Astrocyte of the spinal cord (primary cell): ENCODE results near the gene NEURL3.

Source experiments
- DNase-seq: peaks from one replicate; pipeline ENCODE4 v3.0.0; 2011; ENCODE audit warnings: low read depth, low spot score
- H3K4me3 ChIP-seq: 2 replicates; pipeline ENCODE4 v1.5.1; 2011; ENCODE audit warnings: low read depth, mild to moderate bottlenecking, low read length, moderate library complexity
- in situ Hi-C: cut with HindIII; loops from 2 replicates; pipeline ENCODE4 v1.10.0; 2017; ENCODE audit warnings: low sequenced_read_pairs
- TF ChIP-seq, protein P1 (sequence below): IDR thresholded peaks from 2 replicates; pipeline ENCODE4 v1.5.1; 2012; ENCODE audit warnings: low read depth, mild to moderate bottlenecking, low read length, inconsistent platforms

NEURL3 gene

DNA sequence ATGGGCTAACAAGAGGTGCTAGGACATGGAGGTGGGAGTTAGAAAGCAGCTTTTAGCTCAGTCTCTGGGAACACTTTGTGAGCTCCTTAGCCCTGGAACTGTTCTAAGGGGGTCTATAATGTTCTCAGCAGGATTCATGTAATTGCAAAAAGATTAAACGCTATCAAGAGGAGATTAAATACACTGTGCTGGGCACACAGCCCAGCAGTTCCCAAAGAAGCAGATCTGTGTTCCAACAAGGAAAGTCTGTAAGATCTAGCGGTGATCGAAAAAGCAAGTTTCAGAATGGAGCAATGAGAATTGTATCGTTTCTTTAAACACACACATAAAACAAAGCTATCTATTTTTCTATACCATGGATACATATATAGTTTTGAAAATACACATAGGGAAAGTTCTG, 29.0 kb upstream of the NEURL3 start:
- no peak for DNase-seq
- TF ChIP-seq, protein P1, sequence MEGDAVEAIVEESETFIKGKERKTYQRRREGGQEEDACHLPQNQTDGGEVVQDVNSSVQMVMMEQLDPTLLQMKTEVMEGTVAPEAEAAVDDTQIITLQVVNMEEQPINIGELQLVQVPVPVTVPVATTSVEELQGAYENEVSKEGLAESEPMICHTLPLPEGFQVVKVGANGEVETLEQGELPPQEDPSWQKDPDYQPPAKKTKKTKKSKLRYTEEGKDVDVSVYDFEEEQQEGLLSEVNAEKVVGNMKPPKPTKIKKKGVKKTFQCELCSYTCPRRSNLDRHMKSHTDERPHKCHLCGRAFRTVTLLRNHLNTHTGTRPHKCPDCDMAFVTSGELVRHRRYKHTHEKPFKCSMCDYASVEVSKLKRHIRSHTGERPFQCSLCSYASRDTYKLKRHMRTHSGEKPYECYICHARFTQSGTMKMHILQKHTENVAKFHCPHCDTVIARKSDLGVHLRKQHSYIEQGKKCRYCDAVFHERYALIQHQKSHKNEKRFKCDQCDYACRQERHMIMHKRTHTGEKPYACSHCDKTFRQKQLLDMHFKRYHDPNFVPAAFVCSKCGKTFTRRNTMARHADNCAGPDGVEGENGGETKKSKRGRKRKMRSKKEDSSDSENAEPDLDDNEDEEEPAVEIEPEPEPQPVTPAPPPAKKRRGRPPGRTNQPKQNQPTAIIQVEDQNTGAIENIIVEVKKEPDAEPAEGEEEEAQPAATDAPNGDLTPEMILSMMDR = no peak
- H3K4me3 ChIP-seq = no peak overlapping the region
- in situ Hi-C loops = no loop called here

DNA sequence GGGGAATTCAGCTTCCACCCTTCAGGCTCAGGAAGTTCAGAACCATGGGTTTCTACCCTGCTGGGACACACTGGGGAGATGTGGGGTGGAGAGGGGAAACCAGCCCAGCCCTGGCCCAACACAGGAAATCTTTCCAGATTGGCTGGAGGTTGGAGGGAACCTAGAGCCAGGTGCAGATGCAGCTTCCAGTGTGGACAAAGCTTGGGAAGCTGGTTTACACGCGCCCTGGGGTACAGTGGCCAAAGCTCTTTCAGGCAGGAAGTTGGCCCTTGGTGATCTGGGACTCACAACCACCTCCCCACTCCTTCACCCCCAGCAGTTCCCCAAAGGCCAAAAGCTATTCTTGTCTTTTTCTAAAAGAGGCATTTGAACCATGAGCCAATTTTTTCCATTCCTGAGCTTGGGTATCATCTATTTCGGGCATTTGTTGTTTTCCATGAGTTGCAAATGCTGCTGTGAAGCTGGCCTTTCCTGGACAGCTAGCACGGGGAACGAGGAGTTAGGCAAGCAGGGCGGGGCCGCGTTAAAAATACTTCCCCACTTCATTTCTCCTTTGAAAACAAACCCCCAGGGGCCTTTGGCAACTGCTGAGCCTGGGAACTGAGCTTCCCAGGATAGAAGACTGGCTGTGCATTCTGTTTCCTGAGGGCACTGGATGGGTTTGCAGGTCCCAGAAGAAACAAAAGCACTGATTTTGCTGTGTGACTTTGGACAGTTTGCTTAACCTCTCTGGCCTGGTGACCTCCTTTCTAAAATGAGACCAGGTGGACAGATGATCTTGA, 28.3 kb upstream of the NEURL3 start:
- no peak overlapping the region for H3K4me3 ChIP-seq
- in situ Hi-C loops = no loop called here
- DNase-seq = peak; percentile 40
- TF ChIP-seq, protein P1 = no peak

DNA sequence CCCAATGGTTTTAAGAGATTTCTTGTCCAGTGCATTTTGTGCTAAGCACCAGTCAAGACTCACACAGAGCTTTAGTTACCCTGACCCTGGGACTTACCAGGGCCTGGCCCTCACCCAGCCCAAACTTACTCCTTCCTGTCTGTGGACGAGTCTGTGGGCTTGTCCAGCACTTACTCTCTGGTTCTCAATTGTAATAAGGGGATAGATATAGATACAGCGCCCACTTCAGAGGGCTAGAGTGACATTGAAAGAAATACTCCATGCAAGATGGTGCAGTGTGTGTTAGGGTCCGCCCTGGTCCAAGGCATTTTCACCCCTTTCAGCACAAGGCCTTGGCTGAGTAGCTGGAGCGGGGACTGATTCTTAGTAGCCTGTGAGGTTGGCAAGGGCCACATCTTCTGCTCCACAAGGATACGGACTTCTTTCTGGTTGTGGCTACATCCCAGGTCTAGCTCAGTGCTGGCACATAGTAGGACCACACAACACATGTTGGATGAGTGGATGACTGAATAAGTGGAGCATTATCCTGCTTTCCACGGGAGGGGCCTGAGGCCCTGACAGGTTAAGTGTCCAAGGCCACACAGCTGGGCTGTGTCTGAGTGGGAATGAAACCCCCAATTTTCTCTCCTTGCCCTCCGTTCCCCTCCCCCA, 27.6 kb upstream of the NEURL3 start:
- TF ChIP-seq, protein P1 = no peak
- DNase-seq = no peak
- in situ Hi-C loops = no loop called here
- H3K4me3 ChIP-seq = no peak overlapping the region

DNA sequence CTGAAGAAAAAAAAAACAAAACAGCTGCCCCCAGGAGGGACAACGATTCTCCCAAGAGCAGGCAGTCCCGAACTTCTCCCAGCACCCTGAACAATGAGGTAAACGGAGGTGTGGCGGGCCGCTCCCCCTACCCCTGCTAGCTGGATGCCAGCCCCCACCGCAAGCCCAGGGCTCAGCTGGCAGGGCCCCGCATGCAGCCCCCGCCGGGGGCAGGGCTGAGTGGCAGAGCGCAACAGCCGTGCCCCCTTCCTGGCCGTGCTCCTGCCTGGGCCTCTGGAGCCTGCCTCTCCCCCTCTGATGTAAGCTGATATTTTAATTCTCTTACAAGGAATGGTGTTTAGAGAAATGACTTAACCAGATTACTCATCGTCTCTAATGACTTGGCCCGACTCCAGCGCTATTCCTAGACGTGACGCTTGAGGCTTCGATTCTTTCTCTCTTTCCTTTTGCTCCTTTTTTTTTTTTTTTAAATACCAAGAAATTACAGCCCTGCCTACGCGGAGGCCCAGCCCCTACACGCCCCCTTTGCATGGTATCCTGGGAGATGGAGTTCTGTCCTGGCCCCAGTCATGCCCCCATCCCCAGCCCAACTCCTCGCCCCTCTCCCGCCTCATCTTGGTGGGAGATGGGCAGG, 26.8 kb upstream of the NEURL3 start:
- peak; percentile 99 for DNase-seq
- peak overlapping the region; percentile 0 for H3K4me3 ChIP-seq
- TF ChIP-seq, protein P1 = no peak
- in situ Hi-C loops = no loop called here

DNA sequence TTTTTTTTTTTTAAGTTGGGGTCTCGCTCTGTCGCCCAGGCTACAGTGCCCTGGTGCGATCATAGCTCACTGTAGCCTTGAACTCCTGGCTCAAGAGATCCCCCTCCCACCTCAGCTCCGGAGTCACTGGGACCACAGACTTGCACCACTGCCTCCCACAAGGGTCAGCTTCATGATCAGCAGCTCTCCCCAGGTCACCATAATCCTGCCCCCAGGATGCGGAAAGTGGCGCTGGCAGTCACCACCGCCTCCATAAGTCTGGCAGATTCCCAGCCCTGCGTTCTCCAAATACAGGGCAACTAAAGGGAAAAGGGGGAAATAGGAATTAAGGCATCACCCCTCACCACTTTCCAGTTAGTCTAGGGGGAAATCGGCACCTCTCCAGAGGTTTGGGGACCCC, 26.2 kb upstream of the NEURL3 start:
- in situ Hi-C loops = no loop called here
- TF ChIP-seq, protein P1 = no peak
- no peak for DNase-seq
- H3K4me3 ChIP-seq = no peak overlapping the region

DNA sequence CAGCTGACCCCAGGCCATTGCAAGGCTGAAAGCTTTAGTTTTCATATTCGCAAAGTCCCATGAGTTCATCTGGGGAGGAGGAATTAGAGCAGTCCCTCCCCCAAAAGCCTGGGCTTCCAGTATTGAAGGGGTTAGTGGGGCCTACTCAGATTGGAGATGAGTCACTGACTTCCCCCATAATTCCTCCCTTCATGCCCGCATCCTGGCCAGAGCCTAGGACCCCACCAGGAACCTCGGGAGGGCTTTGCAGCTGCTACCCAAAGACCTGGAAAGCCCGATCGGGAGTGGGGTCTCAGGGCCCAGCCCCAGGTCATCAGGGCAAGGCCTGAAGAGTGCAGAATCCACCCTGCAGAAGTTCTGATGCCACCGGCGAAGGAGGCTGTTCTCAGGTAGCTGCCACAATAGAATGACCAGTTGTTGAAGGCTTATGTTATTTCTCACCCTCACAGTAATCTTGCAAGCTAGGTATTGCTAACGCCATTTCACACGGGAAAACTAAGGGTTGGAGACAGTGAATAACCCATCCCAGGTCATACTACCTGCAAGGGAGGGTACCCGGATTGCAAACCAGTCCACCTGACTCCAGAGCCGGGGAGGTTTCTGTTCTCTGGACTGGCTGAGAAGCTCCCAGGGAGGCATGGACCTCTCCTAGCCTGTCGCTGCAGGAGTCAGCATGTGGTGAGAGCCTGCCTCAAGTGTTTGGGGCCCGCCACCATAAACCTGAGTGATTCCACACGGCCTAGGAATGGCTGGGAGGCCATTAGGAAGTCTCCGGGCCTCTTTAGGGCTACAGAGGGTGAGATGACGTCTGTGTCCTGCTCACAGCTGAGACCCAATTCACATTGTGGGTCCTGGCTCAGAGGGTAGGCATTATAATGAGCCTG, 25.6 kb upstream of the NEURL3 start:
- in situ Hi-C loops = no loop called here
- TF ChIP-seq, protein P1 = no peak
- DNase-seq = no peak
- H3K4me3 ChIP-seq = no peak overlapping the region
